HFFc6 (cell line): ENCODE results near the gene MAST4. TPM values are rescaled to one million over a fixed set of nuclear protein-coding genes. Genes with fewer than 3 reads are reported as not detected.

Source experiments
- DNase-seq: peaks from one replicate; pipeline ENCODE4 v3.0.0-alpha.2; 2018
- H3K27ac Mint-ChIP-seq: 2 replicates; pipeline ENCODE4 v1.8.0; 2020; ENCODE audit warnings: mild to moderate bottlenecking, mixed read lengths
- H3K27me3 Mint-ChIP-seq: 2 replicates; pipeline ENCODE4 v1.8.0; 2021; ENCODE audit warnings: mild to moderate bottlenecking, moderate library complexity, mixed read lengths; ENCODE audit not compliant: insufficient read depth
- H3K36me3 Mint-ChIP-seq: 2 replicates; pipeline ENCODE4 v1.8.0; 2021; ENCODE audit warnings: low read depth, mixed read lengths
- H3K4me1 Mint-ChIP-seq: 2 replicates; pipeline ENCODE4 v1.8.0; 2020; ENCODE audit warnings: low read depth, mixed read lengths
- H3K4me3 Mint-ChIP-seq: 2 replicates; pipeline ENCODE4 v1.8.0; 2020; ENCODE audit warnings: mild to moderate bottlenecking, moderate library complexity, mixed read lengths
- H3K9me3 Mint-ChIP-seq: 2 replicates; pipeline ENCODE4 v1.8.0; 2020; ENCODE audit warnings: mild to moderate bottlenecking, mixed read lengths
- total RNA-seq, 6 experiments: library from RNA; stranded (reverse); fragmentation: NEBNext Ultra II Directional; extraction: Animal tissue kit (Norgen Biotek cat#: 25700); gene quantifications; 2 replicates in 1 of 6; 3 replicates in 5 of 6; pipeline ENCODE4 v1.2.3, GENCODE V29; 2021
- TF ChIP-seq, protein P1 (sequence below): fragments of 200-600 bp; sonication (generic); IDR thresholded peaks from 2 replicates; pipeline ENCODE4 v1.5.0; 2021; ENCODE audit warnings: antibody characterized with exemption, mild to moderate bottlenecking

Gene MAST4
- total RNA-seq, 6 experiments from 2014 or later = 3.0 to 5.6 (median 3.9) TPM

GRCh38 chr5:66889056-66889455 is 292.9 kb downstream of the MAST4 start:
- Mint-ChIP-seq H3K27ac (no peak overlapping the region), H3K4me3 (no peak overlapping the region)
- TF ChIP-seq, protein P1, sequence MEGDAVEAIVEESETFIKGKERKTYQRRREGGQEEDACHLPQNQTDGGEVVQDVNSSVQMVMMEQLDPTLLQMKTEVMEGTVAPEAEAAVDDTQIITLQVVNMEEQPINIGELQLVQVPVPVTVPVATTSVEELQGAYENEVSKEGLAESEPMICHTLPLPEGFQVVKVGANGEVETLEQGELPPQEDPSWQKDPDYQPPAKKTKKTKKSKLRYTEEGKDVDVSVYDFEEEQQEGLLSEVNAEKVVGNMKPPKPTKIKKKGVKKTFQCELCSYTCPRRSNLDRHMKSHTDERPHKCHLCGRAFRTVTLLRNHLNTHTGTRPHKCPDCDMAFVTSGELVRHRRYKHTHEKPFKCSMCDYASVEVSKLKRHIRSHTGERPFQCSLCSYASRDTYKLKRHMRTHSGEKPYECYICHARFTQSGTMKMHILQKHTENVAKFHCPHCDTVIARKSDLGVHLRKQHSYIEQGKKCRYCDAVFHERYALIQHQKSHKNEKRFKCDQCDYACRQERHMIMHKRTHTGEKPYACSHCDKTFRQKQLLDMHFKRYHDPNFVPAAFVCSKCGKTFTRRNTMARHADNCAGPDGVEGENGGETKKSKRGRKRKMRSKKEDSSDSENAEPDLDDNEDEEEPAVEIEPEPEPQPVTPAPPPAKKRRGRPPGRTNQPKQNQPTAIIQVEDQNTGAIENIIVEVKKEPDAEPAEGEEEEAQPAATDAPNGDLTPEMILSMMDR = no peak

DNA sequence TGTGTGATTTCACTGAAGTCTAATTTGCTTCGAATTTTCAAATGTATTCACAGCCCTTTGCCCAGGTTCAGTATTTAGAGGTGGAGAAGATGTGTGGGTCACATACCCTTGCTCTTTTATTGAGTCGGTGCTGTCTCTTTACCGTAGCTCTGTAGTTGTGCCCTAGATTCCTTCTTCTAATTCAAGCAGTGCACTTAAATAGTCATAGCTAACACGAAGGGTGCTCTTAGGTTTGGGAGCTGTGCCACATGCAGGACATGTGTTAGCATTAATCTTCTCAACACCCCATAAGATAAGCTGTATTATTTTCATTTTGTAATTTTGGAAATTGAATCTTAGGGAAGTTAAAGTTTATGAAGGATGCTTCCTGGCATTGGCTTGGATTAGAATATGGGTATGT is 293.3 kb downstream of the MAST4 start:
- H3K27ac Mint-ChIP-seq = no peak overlapping the region

More at GRCh38 chr5:66889056-66889455, 292.9 kb downstream of the MAST4 start:
- Mint-ChIP-seq H3K36me3 (no peaks in the 10 kb centered on the region), H3K27me3 (peaks cover 13% of the 10 kb centered on the region), H3K9me3 (no peaks in the 10 kb centered on the region), H3K4me1 (no peaks in the 10 kb centered on the region)
- no peak for DNase-seq

GRCh38 chr5:66891184-66891925 is 295.2 kb downstream of the MAST4 start:
- no peak for DNase-seq
- Mint-ChIP-seq H3K9me3 (no peaks in the 10 kb centered on the region), H3K36me3 (no peaks in the 10 kb centered on the region), H3K4me1 (no peaks in the 10 kb centered on the region), H3K27ac (no peak overlapping the region), H3K4me3 (no peak overlapping the region), H3K27me3 (peaks cover 11% of the 10 kb centered on the region)
- TF ChIP-seq, protein P1 = no peak

More for the DNA sequence above, 293.3 kb downstream of the MAST4 start:
- H3K9me3 Mint-ChIP-seq = no peaks in the 10 kb centered on the region
- no peaks in the 10 kb centered on the region for H3K4me1 Mint-ChIP-seq
- H3K4me3 Mint-ChIP-seq = no peak overlapping the region
- no peak for DNase-seq
- TF ChIP-seq, protein P1 = no peak
- no peaks in the 10 kb centered on the region for H3K36me3 Mint-ChIP-seq
- peaks cover 13% of the 10 kb centered on the region for H3K27me3 Mint-ChIP-seq

DNA sequence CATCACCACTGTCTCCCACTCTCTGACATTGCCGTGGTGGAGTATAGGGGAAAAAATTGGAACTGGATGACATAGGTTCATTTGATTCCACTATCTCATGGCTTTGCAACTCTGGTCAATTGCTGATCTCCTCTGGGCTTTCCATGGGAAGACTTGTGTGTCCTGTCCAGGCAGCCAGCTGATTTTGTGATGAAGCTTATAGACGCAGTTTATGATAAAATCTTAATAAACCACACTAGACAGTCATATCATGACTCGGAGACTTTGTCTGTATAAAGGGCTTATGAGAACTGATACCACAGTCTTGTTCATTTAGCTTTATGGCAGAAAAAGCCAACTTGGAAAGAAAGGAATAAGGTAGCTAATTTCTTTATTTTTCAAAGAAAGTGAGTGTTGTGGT is 296.5 kb downstream of the MAST4 start:
- Mint-ChIP-seq H3K27ac (no peak overlapping the region), H3K9me3 (no peaks in the 10 kb centered on the region), H3K36me3 (no peaks in the 10 kb centered on the region), H3K4me1 (no peaks in the 10 kb centered on the region), H3K27me3 (peaks cover 10% of the 10 kb centered on the region), H3K4me3 (no peak overlapping the region)
- no peak for DNase-seq
- TF ChIP-seq, protein P1 = no peak

DNA sequence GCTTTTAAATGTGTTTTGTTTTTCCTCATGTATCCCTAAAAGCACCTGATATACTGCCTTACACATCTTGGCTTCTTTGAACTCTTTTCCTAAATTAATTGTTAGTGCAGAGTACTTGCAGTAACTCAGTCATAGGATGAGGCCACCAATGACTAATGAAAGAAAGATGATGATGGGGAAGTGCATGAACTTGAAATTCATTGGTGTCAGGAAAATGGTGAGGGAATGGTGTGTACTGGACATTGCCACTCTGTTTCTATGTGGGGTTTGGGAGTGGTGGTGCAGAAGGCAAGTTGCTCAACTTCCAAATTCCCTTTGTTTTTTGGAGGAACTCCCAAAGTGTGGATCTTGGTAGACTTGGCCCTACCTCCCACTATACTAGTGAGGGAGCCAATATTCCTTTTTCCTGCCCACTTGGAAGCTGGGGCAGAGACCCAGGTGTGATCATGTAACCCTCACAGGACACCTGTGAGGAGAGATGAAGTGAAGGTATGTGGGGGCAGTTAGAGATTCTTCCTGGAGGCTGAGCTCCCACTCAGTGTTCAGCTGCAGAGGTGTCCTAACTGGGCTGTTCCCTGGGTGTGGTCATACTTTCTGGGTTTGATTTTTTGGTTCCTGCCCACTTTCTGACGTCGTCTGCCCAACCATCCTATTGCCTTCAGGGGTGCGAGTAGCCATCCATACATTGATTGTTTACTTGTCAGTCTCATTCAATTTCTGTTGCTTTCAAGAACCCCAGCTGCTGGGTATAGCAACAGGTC is 298.5 kb downstream of the MAST4 start:
- peaks cover 10% of the 10 kb centered on the region for H3K27me3 Mint-ChIP-seq
- H3K4me3 Mint-ChIP-seq = no peak overlapping the region
- DNase-seq = no peak
- TF ChIP-seq, protein P1 = no peak
- H3K9me3 Mint-ChIP-seq = no peaks in the 10 kb centered on the region
- no peaks in the 10 kb centered on the region for H3K4me1 Mint-ChIP-seq
- H3K27ac Mint-ChIP-seq = no peak overlapping the region
- no peaks in the 10 kb centered on the region for H3K36me3 Mint-ChIP-seq
